ENCODE measurements around the gene TNFSF15. TPM values are rescaled to one million over a fixed set of nuclear protein-coding genes. Genes with fewer than 3 reads are reported as not detected.

The TNFSF15 gene
- 48.1 and 54.9 TPM in 2 replicates for total RNA-seq

GRCh38 chr9:114805670-114806525 lies at the start of gene TNFSF15:
Gene TNFSF15, minus strand, starts transcription at chr9:114806039. Its CDS starts 27 bp downstream, at chr9:114806012.
- no peak for DNase-seq (ENCODE audit: extremely low read depth, low read depth, low spot score)

- DNase-seq (ENCODE audit: extremely low read depth, low read depth, low spot score), result peak; percentile 33
Measured at GRCh38 chr9:114855488-114855887, 49.6 kb upstream of the TNFSF15 start.

GRCh38 chr9:114854736-114855355 lies 49.0 kb upstream of the TNFSF15 start:
- no peak for DNase-seq (ENCODE audit: extremely low read depth, low read depth, low spot score)

- DNase-seq (ENCODE audit: extremely low read depth, low read depth, low spot score), result no peak
Measured at GRCh38 chr9:114853071-114853855, 47.4 kb upstream of the TNFSF15 start.

- DNase-seq (ENCODE audit: extremely low read depth, low read depth, low spot score), result no peak
Measured at GRCh38 chr9:114852050-114852594, 46.3 kb upstream of the TNFSF15 start.

- no peak for DNase-seq (ENCODE audit: extremely low read depth, low read depth, low spot score)
Measured at GRCh38 chr9:114851306-114851705, 45.5 kb upstream of the TNFSF15 start.

- no peak for DNase-seq (ENCODE audit: extremely low read depth, low read depth, low spot score)
Measured at GRCh38 chr9:114850871-114851270, 45.0 kb upstream of the TNFSF15 start.

- no peak for DNase-seq (ENCODE audit: extremely low read depth, low read depth, low spot score)
Measured at GRCh38 chr9:114849450-114849849, 43.6 kb upstream of the TNFSF15 start.

GRCh38 chr9:114847492-114848417 lies 41.9 kb upstream of the TNFSF15 start:
- DNase-seq (ENCODE audit: extremely low read depth, low read depth, low spot score), result no peak

GRCh38 chr9:114845373-114845772 lies 39.5 kb upstream of the TNFSF15 start:
- DNase-seq (ENCODE audit: extremely low read depth, low read depth, low spot score), result no peak

GRCh38 chr9:114844766-114845165 lies 38.9 kb upstream of the TNFSF15 start:
- no peak for DNase-seq (ENCODE audit: extremely low read depth, low read depth, low spot score)

- no peak for DNase-seq (ENCODE audit: extremely low read depth, low read depth, low spot score)
Measured at GRCh38 chr9:114837923-114838322, 32.1 kb upstream of the TNFSF15 start.

GRCh38 chr9:114836769-114837168 lies 30.9 kb upstream of the TNFSF15 start:
- DNase-seq (ENCODE audit: extremely low read depth, low read depth, low spot score), result no peak

GRCh38 chr9:114834386-114834785 lies 28.5 kb upstream of the TNFSF15 start:
- no peak for DNase-seq (ENCODE audit: extremely low read depth, low read depth, low spot score)

- no peak for DNase-seq (ENCODE audit: extremely low read depth, low read depth, low spot score)
Measured at GRCh38 chr9:114830546-114830945, 24.7 kb upstream of the TNFSF15 start.

- DNase-seq (ENCODE audit: extremely low read depth, low read depth, low spot score), result no peak
Measured at GRCh38 chr9:114829574-114830440, 24.0 kb upstream of the TNFSF15 start.

- no peak for DNase-seq (ENCODE audit: extremely low read depth, low read depth, low spot score)
Measured at GRCh38 chr9:114828303-114828650, 22.4 kb upstream of the TNFSF15 start.

GRCh38 chr9:114827641-114828302 lies 21.9 kb upstream of the TNFSF15 start:
- DNase-seq (ENCODE audit: extremely low read depth, low read depth, low spot score), result no peak

- DNase-seq (ENCODE audit: extremely low read depth, low read depth, low spot score), result no peak
Measured at GRCh38 chr9:114826431-114826830, 20.6 kb upstream of the TNFSF15 start.
